WTC11 (cell line): ENCODE measurements around the gene PKDCC.

Source experiments
- MYBL2 ChIP-seq: sonication (generic); formaldehyde crosslinking; IDR thresholded peaks from 2 replicates; pipeline ENCODE4 v1.8.1; 2023; ENCODE audit warnings: mild to moderate bottlenecking, moderate library complexity, missing genetic modification reagents
- TEAD4 ChIP-seq: sonication (generic); formaldehyde crosslinking; IDR thresholded peaks from 2 replicates; pipeline ENCODE4 v1.8.0; 2022; ENCODE audit warnings: mild to moderate bottlenecking, missing genetic modification reagents
- TF ChIP-seq, protein P1 (sequence below): sonication (generic); formaldehyde crosslinking; IDR thresholded peaks from 2 replicates; pipeline ENCODE4 v1.8.1; 2023; ENCODE audit warnings: mild to moderate bottlenecking, missing genetic modification reagents
- TF ChIP-seq, protein P2 (sequence below): fragments of 200-600 bp; IDR thresholded peaks from 2 replicates; pipeline ENCODE4 v1.8.0; 2022; ENCODE audit warnings: antibody characterized with exemption

DNA sequence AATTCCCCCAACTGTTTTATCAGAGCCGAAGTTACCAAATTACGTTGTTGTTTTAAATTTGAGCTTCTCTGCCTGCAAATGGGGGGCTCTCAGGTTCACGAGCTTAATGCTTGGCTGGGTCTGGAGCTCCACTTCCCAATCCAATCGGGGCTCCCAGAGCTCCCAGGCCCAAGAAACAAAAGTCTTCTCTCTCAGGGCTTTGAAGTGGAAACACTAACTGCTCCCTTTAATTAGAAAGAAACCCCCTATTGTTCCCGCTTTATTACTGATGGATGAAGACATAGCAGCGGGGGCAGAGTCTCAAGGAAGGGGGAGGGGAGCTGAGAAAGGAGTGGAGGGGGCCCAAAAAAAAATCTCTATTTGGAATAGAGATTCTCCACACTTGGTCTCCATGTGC, 15.6 kb upstream of the PKDCC start:
- TF ChIP-seq, protein P1, sequence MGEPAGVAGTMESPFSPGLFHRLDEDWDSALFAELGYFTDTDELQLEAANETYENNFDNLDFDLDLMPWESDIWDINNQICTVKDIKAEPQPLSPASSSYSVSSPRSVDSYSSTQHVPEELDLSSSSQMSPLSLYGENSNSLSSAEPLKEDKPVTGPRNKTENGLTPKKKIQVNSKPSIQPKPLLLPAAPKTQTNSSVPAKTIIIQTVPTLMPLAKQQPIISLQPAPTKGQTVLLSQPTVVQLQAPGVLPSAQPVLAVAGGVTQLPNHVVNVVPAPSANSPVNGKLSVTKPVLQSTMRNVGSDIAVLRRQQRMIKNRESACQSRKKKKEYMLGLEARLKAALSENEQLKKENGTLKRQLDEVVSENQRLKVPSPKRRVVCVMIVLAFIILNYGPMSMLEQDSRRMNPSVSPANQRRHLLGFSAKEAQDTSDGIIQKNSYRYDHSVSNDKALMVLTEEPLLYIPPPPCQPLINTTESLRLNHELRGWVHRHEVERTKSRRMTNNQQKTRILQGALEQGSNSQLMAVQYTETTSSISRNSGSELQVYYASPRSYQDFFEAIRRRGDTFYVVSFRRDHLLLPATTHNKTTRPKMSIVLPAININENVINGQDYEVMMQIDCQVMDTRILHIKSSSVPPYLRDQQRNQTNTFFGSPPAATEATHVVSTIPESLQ (CRISPR knock-in tag) = no peak
- TF ChIP-seq, protein P2, sequence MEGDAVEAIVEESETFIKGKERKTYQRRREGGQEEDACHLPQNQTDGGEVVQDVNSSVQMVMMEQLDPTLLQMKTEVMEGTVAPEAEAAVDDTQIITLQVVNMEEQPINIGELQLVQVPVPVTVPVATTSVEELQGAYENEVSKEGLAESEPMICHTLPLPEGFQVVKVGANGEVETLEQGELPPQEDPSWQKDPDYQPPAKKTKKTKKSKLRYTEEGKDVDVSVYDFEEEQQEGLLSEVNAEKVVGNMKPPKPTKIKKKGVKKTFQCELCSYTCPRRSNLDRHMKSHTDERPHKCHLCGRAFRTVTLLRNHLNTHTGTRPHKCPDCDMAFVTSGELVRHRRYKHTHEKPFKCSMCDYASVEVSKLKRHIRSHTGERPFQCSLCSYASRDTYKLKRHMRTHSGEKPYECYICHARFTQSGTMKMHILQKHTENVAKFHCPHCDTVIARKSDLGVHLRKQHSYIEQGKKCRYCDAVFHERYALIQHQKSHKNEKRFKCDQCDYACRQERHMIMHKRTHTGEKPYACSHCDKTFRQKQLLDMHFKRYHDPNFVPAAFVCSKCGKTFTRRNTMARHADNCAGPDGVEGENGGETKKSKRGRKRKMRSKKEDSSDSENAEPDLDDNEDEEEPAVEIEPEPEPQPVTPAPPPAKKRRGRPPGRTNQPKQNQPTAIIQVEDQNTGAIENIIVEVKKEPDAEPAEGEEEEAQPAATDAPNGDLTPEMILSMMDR = no peak
- no peak for TF ChIP-seq MYBL2 (CRISPR knock-in tag)
- TF ChIP-seq TEAD4 = no peak
